ENCODE results near the gene ACTRT2.

Gene ACTRT2

DNA sequence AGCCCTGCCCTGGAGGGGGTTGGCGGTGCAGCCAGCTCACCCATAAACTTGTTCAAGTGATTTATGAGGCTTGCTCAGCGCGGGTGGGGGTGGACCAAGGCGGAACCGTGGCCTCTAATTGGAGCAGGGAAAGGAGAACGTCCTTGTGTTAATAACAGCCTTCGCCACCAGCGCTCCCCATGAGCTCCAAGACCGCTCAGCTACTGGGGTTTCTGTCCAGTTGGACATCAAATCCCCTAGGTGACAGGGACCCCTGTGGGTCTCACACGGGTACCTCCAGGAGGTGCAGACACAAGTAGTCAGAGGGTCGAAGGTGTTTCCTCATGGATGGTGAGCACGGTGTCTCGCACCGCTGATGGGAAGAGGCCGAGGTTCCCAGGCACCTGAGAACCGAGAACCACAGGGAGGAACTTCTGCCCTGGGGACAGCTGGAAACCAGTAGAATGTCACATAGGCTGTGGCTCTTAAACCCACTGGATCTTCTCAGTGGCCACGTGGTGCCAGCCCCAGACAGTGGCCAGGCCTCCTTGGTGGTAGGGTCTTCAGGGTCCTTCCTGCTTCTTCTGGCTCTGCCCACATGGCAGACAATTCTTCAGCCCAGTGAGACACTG lies 3.7 kb upstream of the ACTRT2 start:
- H3K4me2 ChIP-seq (ENCODE audit: insufficient read depth, low read length), result no peak overlapping the region
- DNase-seq, result no peak
- H2AFZ ChIP-seq (ENCODE audit: low read depth, low read length), result no peak overlapping the region
- no peaks in the 10 kb centered on the region for H3K36me3 ChIP-seq (ENCODE audit: insufficient read depth, low read length)
- H4K20me1 ChIP-seq (ENCODE audit: insufficient read depth, low read length), result no peaks in the 10 kb centered on the region
- no peaks in the 10 kb centered on the region for H3K27me3 ChIP-seq (ENCODE audit: insufficient read depth, low read length, poor library complexity)
- H3K27ac ChIP-seq (ENCODE audit: low read length), result no peak overlapping the region
- H3K4me3 ChIP-seq (ENCODE audit: low read depth in 1 of 2, low read length in 2 of 2), result no peak overlapping the region
- TF ChIP-seq EZH2 (IDR thresholded peaks at IDR 0.05; ENCODE audit: borderline replicate concordance, low read depth, low read length, severe bottlenecking), result no peak
- TF ChIP-seq, protein P1, sequence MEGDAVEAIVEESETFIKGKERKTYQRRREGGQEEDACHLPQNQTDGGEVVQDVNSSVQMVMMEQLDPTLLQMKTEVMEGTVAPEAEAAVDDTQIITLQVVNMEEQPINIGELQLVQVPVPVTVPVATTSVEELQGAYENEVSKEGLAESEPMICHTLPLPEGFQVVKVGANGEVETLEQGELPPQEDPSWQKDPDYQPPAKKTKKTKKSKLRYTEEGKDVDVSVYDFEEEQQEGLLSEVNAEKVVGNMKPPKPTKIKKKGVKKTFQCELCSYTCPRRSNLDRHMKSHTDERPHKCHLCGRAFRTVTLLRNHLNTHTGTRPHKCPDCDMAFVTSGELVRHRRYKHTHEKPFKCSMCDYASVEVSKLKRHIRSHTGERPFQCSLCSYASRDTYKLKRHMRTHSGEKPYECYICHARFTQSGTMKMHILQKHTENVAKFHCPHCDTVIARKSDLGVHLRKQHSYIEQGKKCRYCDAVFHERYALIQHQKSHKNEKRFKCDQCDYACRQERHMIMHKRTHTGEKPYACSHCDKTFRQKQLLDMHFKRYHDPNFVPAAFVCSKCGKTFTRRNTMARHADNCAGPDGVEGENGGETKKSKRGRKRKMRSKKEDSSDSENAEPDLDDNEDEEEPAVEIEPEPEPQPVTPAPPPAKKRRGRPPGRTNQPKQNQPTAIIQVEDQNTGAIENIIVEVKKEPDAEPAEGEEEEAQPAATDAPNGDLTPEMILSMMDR (IDR thresholded peaks at IDR 0.05; ENCODE audit: borderline replicate concordance, extremely low read depth, low read length, poor library complexity, severe bottlenecking), result no peak
- no peak for ATAC-seq (ENCODE audit: insufficient read depth, low read depth)
- no peaks in the 10 kb centered on the region for H3K9me3 ChIP-seq (ENCODE audit: insufficient read depth, low read length, severe bottlenecking)
- H3K79me2 ChIP-seq (ENCODE audit: insufficient read depth, low read length), result no peaks in the 10 kb centered on the region
- no peaks in the 10 kb centered on the region for H3K4me1 ChIP-seq (ENCODE audit: insufficient read depth, low read length)
- no peak overlapping the region for H3K9ac ChIP-seq (ENCODE audit: low read depth, low read length)

DNA sequence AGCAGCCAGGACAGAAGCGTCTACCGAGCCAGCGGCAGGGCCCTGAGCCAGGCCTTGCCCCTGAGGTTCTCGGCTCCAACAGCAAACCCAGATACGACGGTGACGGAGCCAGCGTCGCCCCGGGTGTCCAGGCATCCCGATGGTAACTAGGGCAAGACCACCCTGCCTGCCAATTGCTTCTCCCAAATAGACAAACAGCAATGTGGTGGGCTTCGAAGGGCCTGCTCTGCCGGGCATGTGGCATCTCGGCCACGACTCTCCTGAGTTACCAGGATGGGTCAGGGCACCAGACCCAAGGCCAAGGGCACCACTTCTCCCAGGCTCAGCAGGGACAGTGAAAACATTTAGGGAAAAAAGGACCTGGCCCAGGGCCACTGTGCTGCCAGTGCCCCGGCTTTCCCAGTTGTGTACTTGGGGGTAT lies 3.2 kb upstream of the ACTRT2 start:
- Histone ChIP-seq H3K9ac (ENCODE audit: low read depth, low read length) (no peak overlapping the region), H3K4me3 (ENCODE audit: low read depth in 1 of 2, low read length in 2 of 2) (no peak overlapping the region), H3K79me2 (ENCODE audit: insufficient read depth, low read length) (no peaks in the 10 kb centered on the region), H3K9me3 (ENCODE audit: insufficient read depth, low read length, severe bottlenecking) (no peaks in the 10 kb centered on the region), H3K27me3 (ENCODE audit: insufficient read depth, low read length, poor library complexity) (no peaks in the 10 kb centered on the region), H3K27ac (ENCODE audit: low read length) (no peak overlapping the region), H3K4me2 (ENCODE audit: insufficient read depth, low read length) (no peak overlapping the region), H3K36me3 (ENCODE audit: insufficient read depth, low read length) (no peaks in the 10 kb centered on the region), H2AFZ (ENCODE audit: low read depth, low read length) (no peak overlapping the region), H4K20me1 (ENCODE audit: insufficient read depth, low read length) (no peaks in the 10 kb centered on the region), H3K4me1 (ENCODE audit: insufficient read depth, low read length) (no peaks in the 10 kb centered on the region)
- no peak for DNase-seq
- no peak for ATAC-seq (ENCODE audit: insufficient read depth, low read depth)
- TF ChIP-seq, protein P1 (IDR thresholded peaks at IDR 0.05; ENCODE audit: borderline replicate concordance, extremely low read depth, low read length, poor library complexity, severe bottlenecking), result no peak
- TF ChIP-seq EZH2 (IDR thresholded peaks at IDR 0.05; ENCODE audit: borderline replicate concordance, low read depth, low read length, severe bottlenecking), result no peak

DNA sequence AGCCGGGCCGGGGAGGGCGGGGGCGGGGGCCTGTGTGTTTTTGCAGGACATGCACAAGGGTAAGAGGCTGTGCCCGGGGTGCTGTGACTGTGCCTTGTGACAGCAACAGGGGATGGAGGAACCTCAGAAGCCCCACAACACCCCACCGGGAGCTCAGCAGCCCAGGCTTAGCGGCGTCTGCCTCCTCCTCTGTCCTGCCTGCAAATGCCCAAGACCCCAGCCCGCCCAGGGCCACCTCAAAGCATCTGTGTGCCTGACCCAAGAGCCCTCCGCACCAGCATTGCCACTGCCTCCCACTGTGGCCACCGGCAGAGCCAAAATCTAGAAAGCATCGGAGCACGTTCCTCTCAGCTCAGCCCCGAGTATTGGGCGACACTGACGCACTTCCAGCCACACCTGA lies 2.7 kb upstream of the ACTRT2 start:
- no peaks in the 10 kb centered on the region for H3K36me3 ChIP-seq (ENCODE audit: insufficient read depth, low read length)
- H3K4me1 ChIP-seq (ENCODE audit: insufficient read depth, low read length), result no peaks in the 10 kb centered on the region
- H3K9ac ChIP-seq (ENCODE audit: low read depth, low read length), result no peak overlapping the region
- no peak overlapping the region for H2AFZ ChIP-seq (ENCODE audit: low read depth, low read length)
- no peaks in the 10 kb centered on the region for H4K20me1 ChIP-seq (ENCODE audit: insufficient read depth, low read length)
- DNase-seq (no peak), ATAC-seq (ENCODE audit: insufficient read depth, low read depth) (no peak)
- no peak overlapping the region for H3K4me3 ChIP-seq (ENCODE audit: low read depth in 1 of 2, low read length in 2 of 2)
- no peak overlapping the region for H3K27ac ChIP-seq (ENCODE audit: low read length)
- H3K79me2 ChIP-seq (ENCODE audit: insufficient read depth, low read length), result no peaks in the 10 kb centered on the region
- no peak for TF ChIP-seq EZH2 (IDR thresholded peaks at IDR 0.05; ENCODE audit: borderline replicate concordance, low read depth, low read length, severe bottlenecking)
- TF ChIP-seq, protein P1 (IDR thresholded peaks at IDR 0.05; ENCODE audit: borderline replicate concordance, extremely low read depth, low read length, poor library complexity, severe bottlenecking), result no peak
- H3K4me2 ChIP-seq (ENCODE audit: insufficient read depth, low read length), result no peak overlapping the region
- no peaks in the 10 kb centered on the region for H3K27me3 ChIP-seq (ENCODE audit: insufficient read depth, low read length, poor library complexity)
- no peaks in the 10 kb centered on the region for H3K9me3 ChIP-seq (ENCODE audit: insufficient read depth, low read length, severe bottlenecking)
